Tibial nerve (tissue), 4 donors: ENCODE results near the gene GTPBP8. TPM values are rescaled to one million over a fixed set of nuclear protein-coding genes. Genes with fewer than 3 reads are reported as not detected.
"Not testable (repeated sequence)": the region's sequence is repeated elsewhere in the genome, so short reads cannot be mapped to it uniquely, and the experiment has no call there.

Experiments used
- DNase-seq, 2 donors: peaks; one replicate each; pipeline ENCODE4 v3.0.0-alpha.2; 2019; ENCODE audit warnings: low spot score in 2 of 2
- H3K27ac ChIP-seq, 4 donors: fragments of 200-600 bp; sonication (generic) in 3 of 4; one replicate each; pipeline ENCODE4 v1.5.1; 2017 to 2019; ENCODE audit warnings: mild to moderate bottlenecking in 1 of 4
- H3K27me3 ChIP-seq, 2 donors: fragments of 200-600 bp; sonication (generic) in 1 of 2; one replicate each; pipeline versions ENCODE4 v1.5.1 to v1.6.0; 2017 to 2019
- H3K36me3 ChIP-seq, 3 donors: fragments of 200-600 bp; sonication (generic); one replicate each; pipeline ENCODE4 v1.5.1; 2018 to 2019
- H3K4me1 ChIP-seq, 4 donors: fragments of 200-600 bp; sonication (generic) in 3 of 4; one replicate each; pipeline ENCODE4 v1.5.1; 2017 to 2019
- H3K4me3 ChIP-seq, 4 donors: fragments of 200-600 bp; sonication (generic) in 3 of 4; one replicate each; pipeline ENCODE4 v1.5.1; 2017 to 2019; ENCODE audit warnings: mild to moderate bottlenecking in 1 of 4, moderate library complexity in 1 of 4
- H3K9me3 ChIP-seq, 4 donors: fragments of 200-600 bp; sonication (generic) in 3 of 4; one replicate each; pipeline ENCODE4 v1.5.1; 2017 to 2019
- EP300 ChIP-seq, 2 donors: sonication (generic); formaldehyde crosslinking; IDR thresholded peaks; one replicate each; pipeline ENCODE4 v1.6.1; 2017; ENCODE audit warnings: antibody characterized with exemption in 2 of 2, mild to moderate bottlenecking in 1 of 2
- POLR2A ChIP-seq, 2 donors: fragments of 450-650 bp; IDR thresholded peaks; one replicate each; pipeline ENCODE4 v1.6.1; 2017; ENCODE audit warnings: antibody characterized with exemption in 2 of 2, mild to moderate bottlenecking in 2 of 2, moderate library complexity in 2 of 2
- WGBS, 2 donors: methylation state at CpG; one replicate each; pipeline ENCODE4 v1.1.5; 2018; 5-methylcytosine and 5-hydroxymethylcytosine counted together
- total RNA-seq, 4 donors: library from RNA; depleted of rRNA; stranded (reverse); fragments of >200 nt; gene quantifications; one replicate each; pipeline ENCODE4 v1.1.0, GENCODE V29; 2016
- TF ChIP-seq, protein P1 (sequence below), 5 experiments: fragments of 200-600 bp in 3 of 5; fragments of 450-650 bp in 2 of 5; sonication (generic) in 3 of 5; IDR thresholded peaks; one replicate each; pipeline ENCODE4 v1.5.1; 2016 to 2019; ENCODE audit warnings: antibody characterized with exemption in 5 of 5, mild to moderate bottlenecking in 3 of 5, moderate library complexity in 2 of 5

GTPBP8 gene
- total RNA-seq, 4 donors from 2014 or later: 15.9 to 55.7 (median 21.1) TPM

DNA sequence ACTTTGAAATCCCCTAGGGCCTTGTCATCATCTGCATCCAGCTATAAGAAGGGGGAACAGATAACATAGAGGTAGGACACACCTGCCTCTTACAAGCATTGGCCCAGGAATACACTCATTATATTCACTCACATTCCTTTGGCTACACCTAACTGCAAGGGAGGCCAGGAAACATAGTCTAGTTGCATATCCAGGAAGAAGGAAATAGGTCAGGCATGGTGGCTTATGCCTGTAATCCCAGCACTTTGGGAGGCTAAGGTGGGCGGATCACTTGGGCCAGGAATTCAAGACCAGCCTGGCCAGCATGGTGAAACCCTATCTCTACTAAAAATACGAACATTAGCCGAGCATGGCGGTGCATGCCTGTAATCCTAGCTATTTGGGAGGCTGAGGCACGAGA lies 48.8 kb downstream of the GTPBP8 start:
- DNase-seq: no peak
- WGBS, 2 donors: 92% methylated on average over 5 of the region's 5 CpGs
- H3K27me3 ChIP-seq: no peaks in the 10 kb centered on the region

DNA sequence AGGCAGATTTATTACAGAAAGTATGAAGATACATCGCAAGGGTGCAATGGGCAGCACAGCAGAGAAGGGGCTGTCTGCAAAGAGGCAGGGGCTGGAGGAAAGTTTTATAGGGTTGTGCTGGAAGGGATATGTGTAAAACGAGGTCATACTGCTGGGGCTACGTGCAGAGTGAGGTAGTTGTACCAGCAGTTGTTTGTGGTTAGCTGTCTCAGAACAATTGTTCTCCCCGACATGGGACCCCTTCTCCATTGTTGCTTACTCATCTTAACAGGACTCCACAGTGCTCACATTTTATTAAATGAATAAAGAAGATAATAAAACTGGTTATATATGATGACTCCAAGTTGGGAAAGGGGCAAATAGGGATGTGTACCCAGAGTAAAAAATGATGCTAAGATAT lies 49.4 kb downstream of the GTPBP8 start:
- Histone ChIP-seq H3K27ac (no peak overlapping the region), H3K36me3 (no peaks in the 10 kb centered on the region), H3K27me3 (no peaks in the 10 kb centered on the region), H3K4me1 (no peaks in the 10 kb centered on the region), H3K9me3 (peaks cover 0 to 3% (median 0%) of the 10 kb centered on the region in 4 donors), H3K4me3 (no peak overlapping the region)
- WGBS, 2 donors: 69 to 71% methylated on average over 4 of the region's 4 CpGs
- TF ChIP-seq POLR2A (IDR thresholded peaks at IDR 0.05): no peak
- TF ChIP-seq, protein P1, sequence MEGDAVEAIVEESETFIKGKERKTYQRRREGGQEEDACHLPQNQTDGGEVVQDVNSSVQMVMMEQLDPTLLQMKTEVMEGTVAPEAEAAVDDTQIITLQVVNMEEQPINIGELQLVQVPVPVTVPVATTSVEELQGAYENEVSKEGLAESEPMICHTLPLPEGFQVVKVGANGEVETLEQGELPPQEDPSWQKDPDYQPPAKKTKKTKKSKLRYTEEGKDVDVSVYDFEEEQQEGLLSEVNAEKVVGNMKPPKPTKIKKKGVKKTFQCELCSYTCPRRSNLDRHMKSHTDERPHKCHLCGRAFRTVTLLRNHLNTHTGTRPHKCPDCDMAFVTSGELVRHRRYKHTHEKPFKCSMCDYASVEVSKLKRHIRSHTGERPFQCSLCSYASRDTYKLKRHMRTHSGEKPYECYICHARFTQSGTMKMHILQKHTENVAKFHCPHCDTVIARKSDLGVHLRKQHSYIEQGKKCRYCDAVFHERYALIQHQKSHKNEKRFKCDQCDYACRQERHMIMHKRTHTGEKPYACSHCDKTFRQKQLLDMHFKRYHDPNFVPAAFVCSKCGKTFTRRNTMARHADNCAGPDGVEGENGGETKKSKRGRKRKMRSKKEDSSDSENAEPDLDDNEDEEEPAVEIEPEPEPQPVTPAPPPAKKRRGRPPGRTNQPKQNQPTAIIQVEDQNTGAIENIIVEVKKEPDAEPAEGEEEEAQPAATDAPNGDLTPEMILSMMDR (IDR thresholded peaks at IDR 0.05): no peak
- TF ChIP-seq EP300 (IDR thresholded peaks at IDR 0.05): no peak
- DNase-seq: no peak

More for the DNA sequence above, 48.8 kb downstream of the GTPBP8 start:
- H3K4me1 ChIP-seq: no peaks in the 10 kb centered on the region
- H3K36me3 ChIP-seq: no peaks in the 10 kb centered on the region
- H3K27ac ChIP-seq: no peak overlapping the region
- no peaks in the 10 kb centered on the region for H3K9me3 ChIP-seq
- H3K4me3 ChIP-seq: no peak overlapping the region
- TF ChIP-seq EP300 (IDR thresholded peaks at IDR 0.05): no peak
- TF ChIP-seq, protein P1 (IDR thresholded peaks at IDR 0.05): no peak

DNA sequence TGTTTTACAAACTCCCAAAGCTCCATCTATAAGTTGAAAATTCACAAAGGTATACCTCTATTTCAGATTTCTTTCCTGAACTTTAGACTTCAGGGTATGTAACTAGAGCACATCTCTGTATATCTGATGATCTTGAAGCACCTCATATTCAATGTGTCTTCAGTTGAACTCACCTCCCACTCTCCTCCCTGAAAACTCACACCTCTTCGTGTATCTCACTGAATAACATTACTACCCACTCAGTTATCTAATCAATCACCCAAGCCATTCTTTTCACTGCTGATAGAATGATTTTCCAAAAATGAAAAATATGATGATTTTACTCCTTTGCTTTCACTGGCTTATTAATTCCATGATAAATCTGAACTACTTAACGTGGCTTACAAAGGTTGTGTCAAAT lies 52.9 kb downstream of the GTPBP8 start:
- no peak overlapping the region for H3K4me3 ChIP-seq
- 75 to 79% methylated on average over 2 of the region's 2 CpGs for WGBS, 2 donors
- no peak for DNase-seq

GRCh38 chr3:113046186-113046965 lies 55.6 kb downstream of the GTPBP8 start:
- not testable (repeated sequence) for DNase-seq, H3K4me3 ChIP-seq, H3K27ac ChIP-seq, H3K4me1 ChIP-seq, H3K9me3 ChIP-seq, H3K27me3 ChIP-seq, H3K36me3 ChIP-seq
- 90 to 96% methylated on average over 2 to 5 of the region's 55 CpGs for WGBS, 2 donors

More for the DNA sequence above, 52.9 kb downstream of the GTPBP8 start:
- Histone ChIP-seq H3K36me3 (no peaks in the 10 kb centered on the region), H3K27me3 (no peaks in the 10 kb centered on the region), H3K9me3 (peaks cover 0 to 3% (median 0%) of the 10 kb centered on the region in 4 donors), H3K4me1 (no peaks in the 10 kb centered on the region), H3K27ac (no peak overlapping the region)
- TF ChIP-seq, protein P1 (IDR thresholded peaks at IDR 0.05): no peak
- no peak for TF ChIP-seq EP300 (IDR thresholded peaks at IDR 0.05)
- no peak for TF ChIP-seq POLR2A (IDR thresholded peaks at IDR 0.05)

GRCh38 chr3:113051302-113051711 lies 60.5 kb downstream of the GTPBP8 start:
- DNase-seq: peak; percentile 86 to 98
- Histone ChIP-seq H3K36me3 (no peaks in the 10 kb centered on the region), H3K4me3 (peak overlapping the region in 1 of 4 donors; percentile 24), H3K4me1 (peaks cover 0 to 16% (median 0%) of the 10 kb centered on the region in 4 donors), H3K9me3 (no peaks in the 10 kb centered on the region), H3K27ac (peak overlapping the region in 1 of 4 donors; percentile 16), H3K27me3 (no peaks in the 10 kb centered on the region)
- WGBS, 2 donors: 3 to 9% methylated on average over 12 of the region's 12 CpGs
- TF ChIP-seq EP300 (IDR thresholded peaks at IDR 0.05) (peak; percentile 26 to 60), POLR2A (IDR thresholded peaks at IDR 0.05) (no peak)
- TF ChIP-seq, protein P1 (IDR thresholded peaks at IDR 0.05): peak; percentile 90 to 94 (median 92)

Other genes starting within 250 kb of the GTPBP8 start
- not detected for gene CD200R1L, start 144.1 kb upstream of the GTPBP8 start, total RNA-seq
- 1 to 10 TPM in 1 of 4 donors, under 1 TPM in 3; 0.22 to 2.1 (median 0.91) TPM for gene CD200R1, start 15.9 kb upstream of the GTPBP8 start, total RNA-seq
- gene BOC, start 220.6 kb downstream of the GTPBP8 start, total RNA-seq: 10 to 100 TPM; 27.6 to 63.2 (median 48.1) TPM